ENCODE results near the gene ARHGAP26.
A peak's percentile ranks its signal among the peaks of the same experiment; 100 is the strongest.
"Not testable (repeated sequence)": the region's sequence is repeated elsewhere in the genome, so short reads cannot be mapped to it uniquely, and the experiment has no call there.

ARHGAP26 gene

DNA sequence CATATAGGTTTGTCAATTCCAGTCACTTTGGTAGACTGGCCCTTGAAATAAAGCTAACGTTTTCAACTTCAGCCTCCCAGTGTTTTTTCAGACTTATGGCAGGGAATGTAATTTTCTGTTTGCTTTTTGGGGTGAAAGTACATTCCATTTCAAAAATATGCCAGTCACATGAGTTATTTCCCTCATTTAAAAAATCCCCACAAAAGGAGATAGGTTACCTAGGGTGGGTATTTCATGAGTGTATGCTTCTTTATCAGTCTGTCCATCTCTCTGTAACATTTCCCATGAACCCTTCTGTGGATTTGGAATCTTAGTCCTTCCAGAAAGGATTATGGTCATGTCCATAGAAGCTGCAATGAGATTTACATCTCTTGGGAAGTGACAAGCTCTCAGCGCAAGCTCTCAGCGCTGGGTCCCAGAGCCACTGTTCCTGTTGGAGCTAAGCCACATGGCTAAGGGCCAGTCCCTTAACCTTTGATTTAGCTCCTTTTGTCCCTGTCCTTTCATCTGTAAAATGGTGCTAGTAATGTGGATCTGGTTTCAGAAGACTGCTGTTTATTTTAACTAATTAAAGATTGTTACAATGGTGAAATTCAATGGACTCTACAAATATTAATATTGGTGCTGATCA is 338.4 kb downstream of the ARHGAP26 start:
- peak; percentile 13 for DNase-seq

DNA sequence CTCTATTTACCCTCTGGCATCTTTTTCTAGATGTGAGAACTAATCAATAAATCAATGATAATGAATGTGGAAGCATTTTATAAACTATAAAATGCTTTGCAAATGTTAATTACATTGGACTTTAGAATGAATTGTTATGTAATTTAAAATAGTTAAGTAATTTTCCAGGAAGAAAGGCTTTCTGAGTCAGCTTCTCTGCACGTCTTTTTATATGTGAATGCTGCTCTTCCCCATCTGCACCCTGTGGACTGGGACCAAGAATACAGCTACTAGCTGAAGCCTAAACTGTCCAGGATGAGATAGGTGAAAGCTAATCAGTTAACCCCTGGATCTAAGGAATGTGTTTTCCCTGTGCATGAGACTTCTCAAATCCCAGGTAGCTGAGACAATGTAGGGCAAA is 340.4 kb downstream of the ARHGAP26 start:
- no peak for DNase-seq

DNA sequence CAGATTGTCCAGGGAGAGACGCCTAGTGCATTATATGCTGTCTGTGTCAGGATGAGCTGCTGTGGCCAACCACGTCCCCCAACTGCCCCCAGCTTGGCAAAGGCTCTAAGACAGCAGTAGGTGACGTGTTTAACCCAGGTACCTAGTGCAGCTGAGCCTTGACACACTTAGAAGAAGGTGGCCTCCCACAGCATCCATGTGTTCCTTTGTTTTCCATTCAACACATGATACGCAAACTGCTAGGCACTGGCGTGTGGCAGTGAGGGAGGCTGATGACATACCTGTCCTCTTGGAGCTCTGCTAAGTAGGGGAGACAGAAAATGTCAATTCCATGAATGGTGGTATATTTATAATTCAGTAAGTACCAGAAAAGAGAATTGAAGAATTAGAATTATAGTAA is 341.6 kb downstream of the ARHGAP26 start:
- no peak for DNase-seq

DNA sequence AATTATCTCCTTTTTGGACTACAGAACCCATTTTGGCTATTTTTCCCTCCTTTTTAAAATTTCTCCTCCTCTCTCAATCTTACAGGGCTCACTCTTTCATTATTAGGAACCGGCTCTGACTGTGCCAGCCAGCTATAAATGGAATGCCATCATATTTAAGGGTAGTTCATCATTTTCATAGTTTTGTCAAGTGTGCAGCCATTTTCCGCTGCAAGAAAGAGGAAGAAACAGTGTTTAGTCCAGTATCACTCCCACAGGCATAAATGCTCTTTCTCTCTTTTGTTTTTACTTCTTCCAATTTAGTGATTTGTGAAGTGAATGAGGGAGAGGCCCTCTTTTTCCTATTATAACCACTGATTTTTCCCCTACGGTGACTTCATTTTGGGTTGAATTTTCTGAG is 343.3 kb downstream of the ARHGAP26 start:
- DNase-seq, result no peak

DNA sequence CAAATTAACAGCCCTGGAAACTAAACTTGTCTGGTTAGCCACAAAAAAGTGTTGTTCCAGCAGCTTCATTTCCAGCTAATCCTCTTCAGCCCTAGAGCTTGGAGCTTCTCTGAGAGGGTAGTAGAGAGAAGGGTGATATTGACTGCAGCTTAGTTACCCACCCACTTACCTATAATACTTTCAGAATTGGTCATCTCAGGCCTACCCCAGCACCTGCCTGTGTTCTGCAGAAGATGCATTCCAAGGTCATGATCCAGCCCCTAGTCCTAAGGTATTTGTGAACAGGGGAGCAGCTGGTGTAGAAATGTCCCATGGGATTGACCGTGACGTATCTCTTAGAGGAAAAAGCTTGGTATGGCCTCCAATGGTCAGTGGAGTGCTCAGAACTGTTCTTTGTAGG is 344.3 kb downstream of the ARHGAP26 start:
- no peak for DNase-seq

DNA sequence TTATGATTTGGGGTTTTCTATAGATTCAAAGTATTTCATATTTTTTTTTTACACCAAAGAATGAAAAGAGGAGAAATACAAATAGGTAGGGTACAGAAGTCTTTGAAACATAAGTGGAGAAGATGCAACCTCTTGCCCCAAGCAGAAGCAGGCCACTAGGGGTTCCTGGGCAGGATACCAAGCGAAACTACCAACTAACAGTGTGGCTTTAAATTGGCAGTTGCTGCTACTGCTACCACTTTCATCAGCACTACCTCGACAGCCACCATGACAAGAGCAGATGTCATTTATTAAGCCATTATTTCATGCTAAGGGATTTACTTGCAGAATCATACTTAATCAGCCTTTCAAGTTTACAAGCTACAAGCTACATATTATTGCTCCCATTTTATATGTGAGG is 345.2 kb downstream of the ARHGAP26 start:
- DNase-seq, result no peak

DNA sequence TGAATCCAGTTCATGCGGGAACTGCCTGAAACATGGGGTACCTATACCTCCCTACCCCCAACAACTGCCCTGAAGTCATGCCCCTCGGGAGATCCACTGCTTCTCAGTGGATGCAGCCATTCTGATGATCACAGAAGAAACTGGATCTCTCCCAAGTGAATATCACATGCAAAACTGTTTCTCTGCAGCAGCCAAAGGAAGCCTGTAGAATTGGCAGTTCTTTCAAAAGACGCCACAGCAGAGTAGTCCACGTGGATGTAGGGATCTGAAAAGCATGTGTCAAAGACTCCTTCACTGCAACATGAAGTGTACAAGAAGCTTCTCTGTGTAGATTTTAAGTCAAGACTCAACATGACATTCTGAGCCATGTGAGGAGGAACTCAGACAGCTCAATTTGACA is 346.6 kb downstream of the ARHGAP26 start:
- no peak for DNase-seq

DNA sequence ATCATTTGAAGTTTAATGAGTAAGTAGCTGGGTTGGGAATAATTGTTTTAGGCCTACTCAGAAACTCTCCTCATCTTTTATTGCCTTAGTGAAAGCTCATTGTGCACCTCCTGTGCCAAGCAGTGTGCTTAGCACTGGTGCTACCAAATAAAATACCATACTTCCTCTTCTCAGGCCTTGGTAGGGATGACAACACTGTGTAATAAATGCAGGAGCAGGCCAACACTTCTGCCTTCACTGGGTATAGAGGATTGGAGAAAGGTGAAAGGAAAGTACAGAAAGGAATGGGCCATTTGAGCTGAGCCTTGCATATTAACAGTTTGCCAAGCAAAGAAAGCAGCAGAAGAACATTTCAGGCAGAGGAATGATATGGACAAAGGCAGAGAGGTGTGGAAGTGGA is 347.6 kb downstream of the ARHGAP26 start:
- no peak for DNase-seq

DNA sequence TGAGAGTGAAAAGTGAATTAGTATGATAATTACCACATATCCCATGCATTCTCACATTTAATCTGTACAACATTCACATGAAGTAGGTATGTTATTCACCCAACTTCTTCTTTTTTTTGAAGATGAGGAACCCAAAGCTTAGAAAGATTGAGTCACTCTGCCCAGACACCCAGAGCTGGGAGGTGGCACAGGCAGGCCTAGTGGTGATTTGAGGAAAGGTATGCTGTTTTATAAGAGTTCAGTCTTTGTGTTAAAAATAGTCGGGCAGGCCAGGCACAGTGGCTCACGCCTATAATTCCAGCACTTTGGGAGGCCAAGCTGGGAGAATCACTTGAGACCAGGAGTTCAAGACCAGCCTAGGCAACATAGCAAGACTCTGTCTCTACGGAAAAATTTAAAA is 348.0 kb downstream of the ARHGAP26 start:
- no peak for DNase-seq

DNA sequence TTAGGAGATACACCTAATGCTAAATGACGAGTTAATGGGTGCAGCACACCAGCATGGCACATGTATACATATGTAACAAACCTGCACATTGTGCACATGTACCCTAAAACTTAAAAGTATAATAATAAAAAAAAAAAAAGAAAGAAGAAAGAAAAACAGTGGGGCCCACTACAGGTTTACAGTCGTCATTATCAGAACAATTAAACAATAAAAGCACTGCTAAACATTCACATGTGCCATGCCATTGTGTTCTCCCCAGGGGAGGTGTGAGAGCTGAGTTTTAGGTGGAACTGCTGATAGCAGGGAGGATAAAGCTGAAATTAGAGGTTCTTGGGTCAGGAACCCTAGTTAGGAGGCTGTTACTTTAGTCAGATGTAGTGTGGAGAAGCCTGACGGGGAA is 348.6 kb downstream of the ARHGAP26 start:
- not testable (repeated sequence) for DNase-seq

DNA sequence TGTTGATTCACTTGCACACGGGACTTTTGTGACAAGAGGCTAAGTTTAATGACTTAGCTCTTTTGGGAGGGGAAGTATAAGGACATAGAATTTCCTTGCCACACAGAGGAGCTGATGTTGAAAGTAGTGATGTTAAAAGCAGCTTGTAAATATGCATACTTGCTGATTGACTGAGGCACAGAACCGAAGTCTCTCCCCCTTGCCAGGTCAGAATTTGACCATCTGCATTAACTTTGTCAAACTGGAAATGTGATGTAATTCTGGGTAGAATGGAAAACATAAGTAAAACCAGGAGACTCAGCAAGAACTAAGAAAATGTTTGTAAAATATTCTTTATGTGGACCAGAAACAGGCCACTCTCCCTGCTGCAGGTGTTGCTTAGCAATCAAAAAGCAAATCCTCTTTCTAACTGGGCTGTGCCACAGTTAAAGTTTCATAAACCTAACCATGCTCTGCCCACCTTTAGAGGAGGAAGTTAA is 349.2 kb downstream of the ARHGAP26 start:
- no peak for DNase-seq

DNA sequence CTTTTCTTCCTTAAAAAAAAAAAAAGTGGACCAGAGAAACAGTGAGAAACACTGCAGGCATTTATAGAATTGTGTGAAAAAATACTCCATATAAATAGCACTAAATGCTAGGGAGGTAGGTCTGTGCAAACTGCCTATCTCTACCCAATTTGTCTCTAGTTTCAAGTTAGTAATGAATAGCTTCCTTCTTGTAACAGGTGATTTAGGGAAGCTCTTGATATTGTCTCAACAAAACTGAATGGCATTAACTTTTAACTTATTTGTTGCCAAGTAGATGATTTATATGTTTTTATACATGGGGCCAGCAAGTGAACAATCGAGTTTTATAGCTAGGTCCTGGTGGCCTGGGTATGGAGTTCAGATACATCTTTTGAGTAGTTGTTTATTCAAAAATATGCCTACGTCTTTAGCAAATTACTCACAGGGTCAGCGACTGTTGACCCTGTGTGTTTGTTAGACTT is 349.7 kb downstream of the ARHGAP26 start:
- DNase-seq, result no peak

DNA sequence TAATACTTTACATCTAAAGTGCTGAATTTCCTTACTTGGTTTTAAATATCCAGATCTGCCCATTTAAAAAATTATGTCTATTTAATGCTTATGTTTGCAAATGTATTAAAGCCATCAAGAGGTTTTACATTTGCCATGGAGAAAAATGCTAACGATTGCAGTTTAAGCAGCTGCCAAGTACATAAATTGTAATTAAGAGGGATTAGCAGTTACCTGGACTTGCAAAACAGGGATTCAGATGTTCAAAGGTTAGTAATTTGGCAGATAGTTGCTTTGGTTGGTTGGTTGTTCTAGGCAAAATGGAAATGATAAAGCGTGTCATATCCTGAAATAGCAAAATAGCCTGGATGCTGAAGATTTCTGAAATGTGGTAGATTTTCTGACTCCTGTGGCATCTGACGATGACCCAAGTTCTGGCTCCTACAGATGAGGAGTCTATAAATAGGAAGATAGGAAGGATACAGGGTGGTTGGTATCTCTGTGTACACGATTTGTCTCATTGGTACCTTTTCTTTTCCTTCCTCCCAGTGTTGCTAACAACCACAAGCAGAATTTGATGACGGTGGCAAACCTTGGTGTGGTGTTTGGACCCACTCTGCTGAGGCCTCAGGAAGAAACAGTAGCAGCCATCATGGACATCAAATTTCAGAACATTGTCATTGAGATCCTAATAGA is 350.4 kb downstream of the ARHGAP26 start:
- no peak for DNase-seq

DNA sequence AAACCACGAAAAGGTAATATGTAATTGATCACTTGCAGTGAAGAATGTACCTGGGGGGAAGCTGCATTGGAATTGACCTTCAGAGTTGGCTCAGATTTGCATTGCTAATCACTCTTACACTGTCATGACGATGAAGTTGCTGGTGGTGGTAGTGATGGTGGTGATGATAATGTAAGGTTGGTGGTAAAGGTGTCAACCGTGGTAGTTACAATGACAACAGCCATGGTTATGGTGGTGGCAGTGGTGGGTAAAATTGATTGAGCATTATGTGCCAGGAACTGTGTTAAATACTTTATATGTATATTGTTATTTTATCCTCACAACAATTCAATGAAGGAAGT is 350.9 kb downstream of the ARHGAP26 start:
- DNase-seq, result no peak

DNA sequence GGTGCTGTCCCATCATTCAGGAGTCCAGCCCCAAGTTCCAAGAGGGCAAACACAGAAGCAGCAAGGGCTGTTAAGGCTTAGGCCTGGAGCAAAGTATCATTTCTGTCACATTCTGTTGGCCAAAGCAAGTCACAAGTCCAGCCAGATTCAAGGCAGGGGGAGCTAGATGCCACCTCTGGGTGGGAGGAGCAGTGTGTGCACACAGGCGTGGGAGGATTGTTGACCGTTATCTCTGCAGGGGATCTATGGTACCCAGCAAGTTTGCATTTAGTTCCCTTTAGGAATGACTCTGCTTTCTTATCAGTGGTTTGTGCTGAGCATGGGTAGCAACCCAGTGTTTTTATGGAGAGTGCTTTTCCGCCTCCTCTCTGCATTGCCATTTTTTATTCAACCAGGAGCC is 354.4 kb downstream of the ARHGAP26 start:
- no peak for DNase-seq

DNA sequence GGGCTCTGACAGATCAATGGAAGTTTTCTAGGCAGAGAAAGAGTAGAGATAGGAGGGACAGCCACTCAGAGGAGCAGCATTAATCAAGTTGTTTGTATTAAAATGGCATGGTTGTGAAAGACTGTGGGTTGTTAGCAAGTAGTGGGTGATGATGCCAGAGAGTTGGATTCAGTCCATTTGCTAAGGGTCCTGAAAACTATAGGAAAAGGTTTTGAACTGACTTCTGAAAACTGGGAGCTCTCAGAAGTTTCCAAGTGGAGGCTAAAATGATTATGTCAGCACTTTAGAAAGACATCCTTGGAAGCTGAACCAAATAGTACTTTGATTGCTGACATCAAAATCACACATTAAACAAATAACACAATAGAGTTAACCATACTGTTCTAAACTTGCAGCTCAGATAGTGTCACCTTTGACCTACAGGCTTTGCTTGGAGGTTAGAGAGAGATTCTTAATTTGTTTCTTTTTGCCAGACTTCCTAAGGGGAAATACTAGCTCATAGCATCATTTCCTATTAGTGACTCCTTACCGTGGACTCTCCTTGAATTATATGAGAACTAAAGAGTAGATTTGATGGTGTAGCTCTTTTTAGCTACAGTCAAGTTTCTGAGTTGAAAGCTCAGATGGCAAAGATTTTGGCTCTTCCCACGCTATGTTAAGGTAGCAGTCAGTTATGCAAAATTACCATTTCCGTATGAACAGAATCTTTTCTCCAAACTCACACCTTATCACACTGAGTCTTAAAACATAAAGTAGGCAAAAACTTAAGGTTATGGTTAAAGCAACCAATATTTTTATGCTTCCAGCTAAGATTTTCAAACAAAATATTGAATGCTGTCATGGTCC is 356.2 kb downstream of the ARHGAP26 start:
- DNase-seq, result no peak

DNA sequence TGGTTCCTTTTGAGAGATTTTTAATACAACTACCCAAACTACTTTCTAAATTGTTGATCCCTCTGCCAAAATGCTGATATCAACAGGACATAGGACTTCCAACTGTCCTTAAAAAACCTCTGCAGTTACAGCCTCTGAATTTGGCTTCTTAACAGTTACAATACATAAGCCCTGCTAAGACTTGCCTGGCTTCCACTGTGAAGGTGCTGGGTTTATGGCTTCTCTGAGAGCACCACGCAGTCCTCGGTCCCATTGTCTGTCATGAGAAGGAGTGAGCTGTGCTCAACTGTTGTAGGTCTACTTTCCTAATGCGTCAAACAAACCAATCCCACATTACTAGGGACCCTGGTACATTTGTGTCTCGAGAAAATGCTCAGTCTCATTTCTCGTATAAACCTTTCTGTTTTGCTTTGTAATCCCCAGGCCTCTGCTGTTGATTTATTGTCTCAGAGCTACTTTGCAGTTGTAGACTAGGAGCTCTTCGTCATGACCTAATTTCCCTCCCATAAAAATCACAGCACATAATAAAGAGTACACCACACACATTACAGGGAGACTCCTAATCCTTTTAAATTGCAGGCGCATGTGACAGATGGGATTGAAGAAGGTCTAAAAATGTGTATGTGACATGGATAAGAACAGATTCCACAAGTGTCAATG is 358.4 kb downstream of the ARHGAP26 start:
- DNase-seq, result no peak

DNA sequence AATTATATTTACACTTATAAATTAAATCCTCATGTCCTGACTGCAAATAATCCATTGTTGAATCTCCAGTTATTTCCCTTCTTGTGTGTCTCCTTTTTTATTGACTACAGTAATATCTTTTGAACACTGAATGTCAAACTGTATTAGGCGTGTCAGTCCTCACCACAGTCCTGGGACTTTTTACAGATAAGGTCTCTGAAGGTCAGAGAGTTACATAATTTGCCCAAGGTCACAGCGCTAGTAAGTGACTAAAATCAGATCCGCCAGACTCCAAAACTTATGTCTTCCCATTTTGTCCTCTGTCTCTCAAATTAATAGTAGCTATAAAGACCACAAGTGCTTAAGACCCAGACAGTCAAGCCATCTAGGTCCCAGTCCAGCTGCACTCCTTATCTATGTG is 359.0 kb downstream of the ARHGAP26 start:
- DNase-seq, result no peak

DNA sequence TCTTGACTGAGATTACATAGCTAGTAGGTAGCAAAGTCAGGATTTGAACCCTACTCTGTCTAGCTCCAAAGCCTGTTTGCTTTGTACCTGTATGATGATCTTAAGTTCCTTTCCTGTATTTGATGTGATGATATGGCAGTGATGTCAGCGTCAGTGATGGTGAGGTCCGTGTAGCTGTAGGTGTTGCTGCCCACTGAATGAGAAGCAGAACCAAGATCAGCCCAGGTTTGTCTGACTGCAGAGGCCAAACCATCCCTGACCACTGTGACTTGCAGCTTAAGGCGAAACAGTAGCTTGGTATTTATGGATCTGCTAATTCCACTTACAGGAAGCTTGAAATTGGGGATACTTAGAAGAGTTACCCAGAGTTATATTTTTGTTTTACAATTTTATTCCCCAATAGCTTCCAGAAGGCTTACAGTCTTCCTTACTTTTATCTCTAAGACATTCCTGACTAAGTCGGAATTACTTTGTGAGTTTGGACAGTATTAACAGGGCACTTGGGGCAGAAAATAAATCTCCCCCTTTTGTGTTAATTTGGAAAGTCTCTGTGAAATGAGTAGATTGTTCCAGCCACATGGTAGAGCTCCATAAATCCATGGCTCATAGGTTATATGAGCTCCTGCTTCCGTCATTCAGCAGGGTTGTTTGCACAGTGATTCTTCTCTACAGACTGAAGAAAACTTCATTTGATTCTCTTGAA is 359.9 kb downstream of the ARHGAP26 start:
- no peak for DNase-seq

DNA sequence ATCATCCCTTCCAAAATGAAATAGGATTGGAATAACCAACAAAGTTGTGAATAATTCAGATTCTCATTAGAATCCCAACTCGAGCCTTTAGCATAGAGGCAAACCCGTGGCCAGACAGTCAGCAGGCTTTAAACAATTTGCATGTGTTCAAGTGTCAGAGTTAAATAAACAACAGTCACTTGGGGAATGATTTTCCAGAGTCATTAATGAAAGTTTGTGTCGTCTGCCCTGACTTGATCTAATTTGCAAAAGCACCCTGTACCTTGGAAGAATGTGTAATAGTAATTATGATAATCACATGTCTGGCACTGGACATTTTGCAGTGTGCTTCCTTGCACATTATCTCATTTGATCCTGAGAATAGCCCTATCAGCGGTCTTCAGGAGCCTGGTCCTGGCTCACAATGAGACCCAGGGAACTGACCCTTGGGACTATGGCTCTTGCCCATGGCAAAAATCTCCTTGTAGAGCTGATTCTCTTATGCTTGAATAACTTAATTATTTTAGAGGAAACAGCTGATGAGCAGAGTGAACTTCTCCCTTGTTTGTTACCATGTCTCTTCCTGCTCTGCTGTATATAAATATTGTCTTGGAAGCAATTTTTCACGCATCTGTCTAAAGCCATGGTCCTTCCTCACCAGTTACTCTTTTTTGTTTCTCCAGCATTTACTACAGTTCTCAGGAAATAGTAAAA is 360.6 kb downstream of the ARHGAP26 start:
- DNase-seq, result no peak

DNA sequence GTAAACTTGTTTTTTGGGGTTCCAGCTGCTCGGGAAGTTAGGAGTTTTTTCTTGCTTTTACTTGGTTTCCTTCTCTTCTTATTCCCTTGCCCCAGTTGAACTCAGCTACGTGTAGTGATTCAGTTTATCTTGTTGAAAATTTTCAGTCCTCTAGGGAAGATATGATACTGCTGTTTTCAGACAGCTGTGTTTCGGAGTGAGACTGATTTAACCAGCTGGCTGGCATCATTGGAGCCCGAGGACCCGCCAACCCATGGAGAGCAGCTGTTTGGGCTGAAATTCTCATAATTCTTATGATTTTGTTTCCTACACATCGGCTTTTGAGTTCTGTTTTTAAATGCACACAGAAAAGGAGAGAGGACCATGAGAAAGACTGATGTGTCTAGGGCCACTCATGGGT is 361.8 kb downstream of the ARHGAP26 start:
- DNase-seq, result no peak

DNA sequence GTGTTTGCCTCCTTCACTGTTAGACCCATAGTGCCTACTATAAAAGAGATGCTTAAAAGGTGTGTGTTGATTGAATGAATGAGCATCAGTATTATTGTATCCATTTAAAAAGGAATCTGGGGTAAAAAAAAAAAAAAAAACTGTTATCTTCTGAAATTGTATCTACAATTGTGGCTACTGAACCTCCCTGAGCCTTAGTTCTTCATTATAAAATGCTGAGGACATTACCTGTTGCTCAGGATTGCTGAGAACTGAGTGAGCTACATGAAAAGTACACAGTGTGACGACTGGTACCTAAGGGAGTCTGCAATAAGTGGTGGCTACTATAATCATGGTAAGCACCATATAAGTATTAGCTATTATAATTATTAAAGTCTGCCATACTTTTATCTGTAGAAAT is 362.6 kb downstream of the ARHGAP26 start:
- DNase-seq, result no peak

All from NCI-H446 treated with DMSO at 0.1 percent for 48 hours (cell line).